ENCODE data around the gene RIC3. TPM values are rescaled to one million over a fixed set of nuclear protein-coding genes. Genes with fewer than 3 reads are reported as not detected.

Gene RIC3
- total RNA-seq, 4 donors from 2014 or later = 3.3 to 43.0 (median 12.5) TPM

DNA sequence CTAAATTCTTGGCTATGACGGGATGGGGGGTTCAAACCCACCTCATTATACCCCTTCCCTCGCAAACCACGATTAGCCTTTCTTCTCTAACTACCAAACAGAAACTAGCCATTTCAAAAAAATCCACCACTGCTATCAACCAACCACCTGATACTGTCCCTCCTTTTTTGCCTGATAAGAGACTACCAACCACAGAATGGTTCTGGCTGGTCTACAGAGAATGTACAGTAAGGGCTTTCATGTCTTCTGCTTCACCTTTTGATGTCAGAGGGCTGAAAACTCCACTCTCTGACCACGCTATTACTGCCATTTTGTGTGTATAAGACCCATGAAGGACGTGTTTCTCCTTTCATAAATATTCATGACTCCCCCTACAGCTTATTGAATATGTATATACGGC, 19.1 kb downstream of the RIC3 start:
- H3K36me3 ChIP-seq = no peaks in the 10 kb centered on the region
- no peak for DNase-seq
- WGBS, 2 donors (ENCODE audit: low coverage in 1 of 2) = 85 to 92% methylated on average over 4 to 6 of the region's 6 CpGs
- TF ChIP-seq POLR2A (IDR thresholded peaks at IDR 0.05) = no peak
- TF ChIP-seq EP300 (IDR thresholded peaks at IDR 0.05; ENCODE audit: low read depth) = no peak
- TF ChIP-seq POLR2AphosphoS5 (IDR thresholded peaks at IDR 0.05) = no peak
- TF ChIP-seq, protein P1, sequence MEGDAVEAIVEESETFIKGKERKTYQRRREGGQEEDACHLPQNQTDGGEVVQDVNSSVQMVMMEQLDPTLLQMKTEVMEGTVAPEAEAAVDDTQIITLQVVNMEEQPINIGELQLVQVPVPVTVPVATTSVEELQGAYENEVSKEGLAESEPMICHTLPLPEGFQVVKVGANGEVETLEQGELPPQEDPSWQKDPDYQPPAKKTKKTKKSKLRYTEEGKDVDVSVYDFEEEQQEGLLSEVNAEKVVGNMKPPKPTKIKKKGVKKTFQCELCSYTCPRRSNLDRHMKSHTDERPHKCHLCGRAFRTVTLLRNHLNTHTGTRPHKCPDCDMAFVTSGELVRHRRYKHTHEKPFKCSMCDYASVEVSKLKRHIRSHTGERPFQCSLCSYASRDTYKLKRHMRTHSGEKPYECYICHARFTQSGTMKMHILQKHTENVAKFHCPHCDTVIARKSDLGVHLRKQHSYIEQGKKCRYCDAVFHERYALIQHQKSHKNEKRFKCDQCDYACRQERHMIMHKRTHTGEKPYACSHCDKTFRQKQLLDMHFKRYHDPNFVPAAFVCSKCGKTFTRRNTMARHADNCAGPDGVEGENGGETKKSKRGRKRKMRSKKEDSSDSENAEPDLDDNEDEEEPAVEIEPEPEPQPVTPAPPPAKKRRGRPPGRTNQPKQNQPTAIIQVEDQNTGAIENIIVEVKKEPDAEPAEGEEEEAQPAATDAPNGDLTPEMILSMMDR (IDR thresholded peaks at IDR 0.05) = no peak
- H3K4me3 ChIP-seq = no peak overlapping the region
- in situ Hi-C loops (cut with MboI; ENCODE audit: low pct_ligation_motif_present in 1 of 4, low pct_unique_long_range_greater_than_20kb in 1 of 4, low sequenced_read_pairs in 3 of 4) = no loop called here
- H3K27me3 ChIP-seq = no peaks in the 10 kb centered on the region
- H3K9me3 ChIP-seq = no peaks in the 10 kb centered on the region
- no peaks in the 10 kb centered on the region for H3K4me1 ChIP-seq
- intact Hi-C loops (cut with DNase I; ENCODE audit: low total_unique reads) = no loop called here
- H3K27ac ChIP-seq = no peak overlapping the region

GRCh38 chr11:8138526-8138925, 30.3 kb downstream of the RIC3 start:
- no peak overlapping the region for H3K4me3 ChIP-seq
- DNase-seq = no peak
- in situ Hi-C loops (cut with MboI; ENCODE audit: low pct_ligation_motif_present in 1 of 4, low pct_unique_long_range_greater_than_20kb in 1 of 4, low sequenced_read_pairs in 3 of 4) (no loop called here), intact Hi-C loops (cut with DNase I; ENCODE audit: low total_unique reads) (no loop called here)
- no peaks in the 10 kb centered on the region for H3K36me3 ChIP-seq
- H3K9me3 ChIP-seq = no peaks in the 10 kb centered on the region
- no peaks in the 10 kb centered on the region for H3K27me3 ChIP-seq
- WGBS, 2 donors (ENCODE audit: low coverage in 1 of 2) = 85 to 95% methylated on average over 2 of the region's 2 CpGs
- TF ChIP-seq EP300 (IDR thresholded peaks at IDR 0.05; ENCODE audit: low read depth) = no peak
- TF ChIP-seq, protein P1 (IDR thresholded peaks at IDR 0.05) = no peak
- no peak for TF ChIP-seq POLR2A (IDR thresholded peaks at IDR 0.05)
- no peak for TF ChIP-seq POLR2AphosphoS5 (IDR thresholded peaks at IDR 0.05)
- H3K27ac ChIP-seq = no peak overlapping the region
- H3K4me1 ChIP-seq = no peaks in the 10 kb centered on the region

- DNase-seq = no peak
- Histone ChIP-seq H3K27me3 (no peaks in the 10 kb centered on the region), H3K27ac (no peak overlapping the region), H3K4me3 (no peak overlapping the region), H3K4me1 (no peaks in the 10 kb centered on the region), H3K36me3 (no peaks in the 10 kb centered on the region), H3K9me3 (no peaks in the 10 kb centered on the region)
- 70 to 73% methylated on average over 1 to 2 of the region's 2 CpGs for WGBS, 2 donors (ENCODE audit: low coverage in 1 of 2)
- intact Hi-C loops (cut with DNase I; ENCODE audit: low total_unique reads) = no loop called here
- in situ Hi-C loops (cut with MboI; ENCODE audit: low pct_ligation_motif_present in 1 of 4, low pct_unique_long_range_greater_than_20kb in 1 of 4, low sequenced_read_pairs in 3 of 4) = no loop called here
- TF ChIP-seq EP300 (IDR thresholded peaks at IDR 0.05; ENCODE audit: low read depth) (no peak), POLR2A (IDR thresholded peaks at IDR 0.05) (no peak), POLR2AphosphoS5 (IDR thresholded peaks at IDR 0.05) (no peak)
- TF ChIP-seq, protein P1 (IDR thresholded peaks at IDR 0.05) = no peak
These were observed 41.4 kb downstream of the RIC3 start for GRCh38 chr11:8127447-8127846.

DNA sequence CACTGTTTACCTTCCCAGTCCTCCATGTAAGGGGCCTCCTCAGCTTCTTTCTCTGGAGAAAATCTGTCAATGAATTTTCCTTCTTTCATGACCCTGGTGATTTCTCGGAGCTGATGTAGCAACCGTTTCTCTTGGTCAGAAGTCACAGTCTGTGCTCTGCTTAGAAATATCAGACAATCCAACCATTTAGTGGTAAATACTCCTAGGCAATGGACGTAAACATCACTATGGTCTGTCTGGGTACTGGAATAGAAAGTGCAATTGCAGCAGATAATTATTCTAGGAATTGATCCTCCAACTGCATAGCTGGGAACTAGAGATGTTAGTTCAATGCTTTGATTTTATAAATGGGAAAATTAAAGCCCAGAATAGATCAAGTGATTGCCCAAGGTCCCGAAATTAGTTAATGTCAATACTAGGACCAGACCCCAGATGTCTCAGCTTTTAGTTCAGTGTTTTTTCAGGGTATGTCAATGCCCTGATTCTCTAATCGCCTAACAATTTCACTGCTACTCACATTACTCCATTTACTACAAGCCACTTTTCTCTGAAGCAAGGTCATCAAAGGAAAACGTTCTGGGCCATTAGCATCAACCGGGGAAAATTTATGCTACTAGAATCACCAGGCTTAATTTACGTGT, 42.1 kb downstream of the RIC3 start:
- DNase-seq = no peak
- intact Hi-C loops (cut with DNase I; ENCODE audit: low total_unique reads) = no loop called here
- H3K9me3 ChIP-seq = no peaks in the 10 kb centered on the region
- no peaks in the 10 kb centered on the region for H3K27me3 ChIP-seq
- no peaks in the 10 kb centered on the region for H3K36me3 ChIP-seq
- in situ Hi-C loops (cut with MboI; ENCODE audit: low pct_ligation_motif_present in 1 of 4, low pct_unique_long_range_greater_than_20kb in 1 of 4, low sequenced_read_pairs in 3 of 4) = no loop called here
- H3K4me1 ChIP-seq = no peaks in the 10 kb centered on the region
- no peak overlapping the region for H3K27ac ChIP-seq
- 80 to 85% methylated on average over 7 to 8 of the region's 8 CpGs for WGBS, 2 donors (ENCODE audit: low coverage in 1 of 2)
- no peak overlapping the region for H3K4me3 ChIP-seq
- TF ChIP-seq, protein P1 (IDR thresholded peaks at IDR 0.05) = no peak
- TF ChIP-seq POLR2AphosphoS5 (IDR thresholded peaks at IDR 0.05) (no peak), POLR2A (IDR thresholded peaks at IDR 0.05) (no peak), EP300 (IDR thresholded peaks at IDR 0.05; ENCODE audit: low read depth) (no peak)
